WTC11 (cell line): ENCODE results near the gene B2M. TPM values are rescaled to one million over a fixed set of nuclear protein-coding genes. Genes with fewer than 3 reads are reported as not detected.
A peak's percentile ranks its signal among the peaks of the same experiment; 100 is the strongest.

Experiments
- ATAC-seq: fragments of 200-7000 bp; cut with Tn5 transposase; 2 replicates; pipeline ENCODE4 v1.10.0; 2021; ENCODE audit warnings: mild to moderate bottlenecking, moderate library complexity
- CTCF ChIA-PET: fragments of 300-600 bp; sonication (Branson Sonifier 250); formaldehyde crosslinking; loops from one replicate; lab custom pipeline; 2021; ENCODE audit warnings: antibody characterized with exemption; lab: Charles Lee
- POLR2A ChIA-PET: fragments of 350-600 bp; sonication (Branson Sonifier 250); formaldehyde crosslinking; loops from one replicate; lab custom pipeline; 2021; ENCODE audit warnings: antibody characterized with exemption; lab: Charles Lee
- DNase-seq: peaks from one replicate; pipeline ENCODE4 v3.0.0; 2021; ENCODE audit warnings: low spot score
- H3K27ac Mint-ChIP-seq: 2 replicates; pipeline ENCODE4 v1.8.0; 2021; ENCODE audit warnings: mixed read lengths
- H3K27me3 Mint-ChIP-seq: 2 replicates; pipeline ENCODE4 v1.8.0; 2021; ENCODE audit warnings: low read depth, mild to moderate bottlenecking, moderate library complexity, mixed read lengths
- H3K36me3 Mint-ChIP-seq: 2 replicates; pipeline ENCODE4 v1.8.0; 2021; ENCODE audit warnings: mixed read lengths
- H3K4me1 Mint-ChIP-seq: 2 replicates; pipeline ENCODE4 v1.8.0; 2022; ENCODE audit warnings: mixed read lengths
- H3K4me3 Mint-ChIP-seq: 2 replicates; pipeline ENCODE4 v1.8.0; 2021; ENCODE audit warnings: mild to moderate bottlenecking, moderate library complexity, mixed read lengths
- H3K9me3 Mint-ChIP-seq: 2 replicates; pipeline ENCODE4 v1.8.0; 2021; ENCODE audit warnings: mixed read lengths
- CDX4 ChIP-seq: fragments of 250-450 bp; sonication (Bioruptor Pico); IDR thresholded peaks from 2 replicates; pipeline ENCODE4 v1.9.0; 2021; ENCODE audit warnings: moderate library complexity, mild to moderate bottlenecking, inconsistent platforms, borderline replicate concordance
- CREB1 ChIP-seq: sonication (generic); formaldehyde crosslinking; IDR thresholded peaks from 2 replicates; pipeline ENCODE4 v1.8.0; 2023; ENCODE audit warnings: mild to moderate bottlenecking, missing genetic modification reagents
- E2F1 ChIP-seq: sonication (generic); formaldehyde crosslinking; IDR thresholded peaks from 2 replicates; pipeline ENCODE4 v1.8.0; 2022; ENCODE audit warnings: mild to moderate bottlenecking, missing genetic modification reagents
- ELF4 ChIP-seq: sonication (generic); formaldehyde crosslinking; IDR thresholded peaks from 2 replicates; pipeline ENCODE4 v1.8.1; 2022; ENCODE audit warnings: low read depth, mild to moderate bottlenecking, moderate library complexity, missing genetic modification reagents
- ESRRA ChIP-seq: sonication (generic); formaldehyde crosslinking; IDR thresholded peaks from 2 replicates; pipeline ENCODE4 v1.8.1; 2022; ENCODE audit warnings: mild to moderate bottlenecking, missing genetic modification reagents, borderline replicate concordance
- ETV6 ChIP-seq: sonication (generic); formaldehyde crosslinking; IDR thresholded peaks from 2 replicates; pipeline ENCODE4 v1.8.1; 2022; ENCODE audit warnings: mild to moderate bottlenecking, missing genetic modification reagents
- FOXK1 ChIP-seq: sonication (generic); formaldehyde crosslinking; IDR thresholded peaks from 2 replicates; pipeline ENCODE4 v1.8.0; 2022; ENCODE audit warnings: mild to moderate bottlenecking, moderate library complexity, missing genetic modification reagents
- GRHL2 ChIP-seq: fragments of 250-450 bp; sonication (Bioruptor Pico); IDR thresholded peaks from 2 replicates; pipeline ENCODE4 v1.8.0; 2022; ENCODE audit warnings: mild to moderate bottlenecking, moderate library complexity; ENCODE audit not compliant: insufficient replicate concordance, severe bottlenecking
- HMGA2 ChIP-seq: fragments of 250-450 bp; sonication (Bioruptor Pico); IDR thresholded peaks from 2 replicates; pipeline ENCODE4 v1.4.0; 2021; ENCODE audit warnings: mild to moderate bottlenecking, moderate library complexity
- KAT7 ChIP-seq: sonication (generic); formaldehyde crosslinking; IDR thresholded peaks from 2 replicates; pipeline ENCODE4 v1.8.1; 2023; ENCODE audit warnings: missing genetic modification reagents, mild to moderate bottlenecking, borderline replicate concordance
- MLX ChIP-seq: sonication (generic); formaldehyde crosslinking; IDR thresholded peaks from 2 replicates; pipeline ENCODE4 v1.8.1; 2023; ENCODE audit warnings: mild to moderate bottlenecking, missing genetic modification reagents, moderate library complexity
- MXD4 ChIP-seq: fragments of 250-450 bp; sonication (Bioruptor Pico); IDR thresholded peaks from 2 replicates; pipeline ENCODE4 v1.8.0; 2021; ENCODE audit warnings: mild to moderate bottlenecking, moderate library complexity, borderline replicate concordance
- MYBL2 ChIP-seq: sonication (generic); formaldehyde crosslinking; IDR thresholded peaks from 2 replicates; pipeline ENCODE4 v1.8.1; 2023; ENCODE audit warnings: mild to moderate bottlenecking, moderate library complexity, missing genetic modification reagents
- NR1H2 ChIP-seq: sonication (generic); formaldehyde crosslinking; IDR thresholded peaks from 2 replicates; pipeline ENCODE4 v1.9.0; 2021; ENCODE audit warnings: mild to moderate bottlenecking, moderate library complexity, missing genetic modification reagents
- OVOL2 ChIP-seq: fragments of 250-450 bp; sonication (Bioruptor Pico); IDR thresholded peaks from 2 replicates; pipeline ENCODE4 v1.9.0; 2021; ENCODE audit warnings: mild to moderate bottlenecking, borderline replicate concordance
- PRDM15 ChIP-seq: sonication (generic); formaldehyde crosslinking; IDR thresholded peaks from 2 replicates; pipeline ENCODE4 v1.8.0; 2022; ENCODE audit warnings: missing genetic modification reagents
- PRRX2 ChIP-seq: fragments of 250-450 bp; sonication (Bioruptor Pico); IDR thresholded peaks from 2 replicates; pipeline ENCODE4 v1.8.0; 2021; ENCODE audit warnings: mild to moderate bottlenecking
- SMAD3 ChIP-seq: sonication (generic); formaldehyde crosslinking; IDR thresholded peaks from 2 replicates; pipeline ENCODE4 v1.8.0; 2022; ENCODE audit warnings: missing genetic modification reagents, mild to moderate bottlenecking, borderline replicate concordance
- SP1 ChIP-seq: sonication (generic); formaldehyde crosslinking; conservative IDR thresholded peaks from 2 replicates; pipeline ENCODE4 v1.8.1; 2022; ENCODE audit warnings: missing genetic modification reagents
- USF2 ChIP-seq: sonication (generic); formaldehyde crosslinking; IDR thresholded peaks from 2 replicates; pipeline ENCODE4 v1.8.1; 2023; ENCODE audit warnings: mild to moderate bottlenecking, missing genetic modification reagents, moderate library complexity
- ZNF416 ChIP-seq: fragments of 250-450 bp; sonication (Bioruptor Pico); IDR thresholded peaks from 2 replicates; pipeline ENCODE4 v1.9.0; 2021; ENCODE audit warnings: mild to moderate bottlenecking, inconsistent platforms
- total RNA-seq: library from RNA; stranded (reverse); gene quantifications from 3 replicates; pipeline ENCODE4 v1.2.3, GENCODE V29; 2021

The B2M gene
- total RNA-seq, 1 experiment from 2014 or later = 88.2 TPM

GRCh38 chr15:44713006-44713966 is 2.0 kb downstream of the B2M start:
- POLR2A ChIA-PET = interaction anchor here (1.0 to 4.0 kb wide), 4 partner anchors 15 to 50 kb away, joined by 3 to 37 read pairs (median 4); no protein-coding TSS in a partner anchor
- ATAC-seq (no peak), DNase-seq (no peak)
- TF ChIP-seq KAT7 (CRISPR knock-in tag) (no peak), MLX (CRISPR knock-in tag) (no peak), MXD4 (CRISPR knock-in tag) (no peak), OVOL2 (CRISPR knock-in tag) (no peak), CDX4 (CRISPR knock-in tag) (no peak), HMGA2 (CRISPR knock-in tag) (no peak), ZNF416 (CRISPR knock-in tag) (no peak), CREB1 (CRISPR knock-in tag) (no peak), SMAD3 (no peak), E2F1 (CRISPR knock-in tag) (no peak), ELF4 (CRISPR knock-in tag) (no peak), MYBL2 (no peak), PRRX2 (no peak), SP1 (no peak), NR1H2 (no peak)
- Mint-ChIP-seq H3K27me3 (peaks cover 15% of the 10 kb centered on the region), H3K27ac (no peak overlapping the region), H3K4me3 (peak overlapping the region; percentile 94), H3K36me3 (peaks cover 21% of the 10 kb centered on the region), H3K4me1 (peaks cover 13% of the 10 kb centered on the region), H3K9me3 (no peaks in the 10 kb centered on the region)
- CTCF ChIA-PET = interaction anchor here (0.6 to 4.5 kb wide), 21 partner anchors 14 to 405 kb away, joined by 3 to 92 read pairs (median 3); partner anchors contain the start of genes SPG11 and TRIM69

- Mint-ChIP-seq H3K27ac (no peak overlapping the region), H3K9me3 (no peaks in the 10 kb centered on the region), H3K27me3 (peaks cover 15% of the 10 kb centered on the region), H3K4me1 (peaks cover 20% of the 10 kb centered on the region), H3K36me3 (peaks cover 21% of the 10 kb centered on the region), H3K4me3 (no peak overlapping the region)
- POLR2A ChIA-PET = no interaction called here
- no peak for DNase-seq
- TF ChIP-seq FOXK1 (CRISPR knock-in tag) (no peak), PRDM15 (no peak), ETV6 (CRISPR knock-in tag) (no peak), MLX (CRISPR knock-in tag) (no peak), USF2 (no peak), GRHL2 (CRISPR knock-in tag) (no peak), ESRRA (CRISPR knock-in tag) (no peak)
- no peak for ATAC-seq
- CTCF ChIA-PET = interaction anchor here (4.5 kb wide), 1 partner anchor 22 kb away, joined by 67 read pairs; the partner anchor contains the start of gene TRIM69
Measured at GRCh38 chr15:44715142-44715796, 4.0 kb downstream of the B2M start.
